Stomach smooth muscle (tissue), 2 donors: ENCODE results near the gene PLA2R1.
"Not testable (repeated sequence)": the region's sequence is repeated elsewhere in the genome, so short reads cannot be mapped to it uniquely, and the experiment has no call there.

Experiments
- H3K27ac ChIP-seq: one replicate; pipeline ENCODE4 v1.7.0; 2013; ENCODE audit warnings: mild to moderate bottlenecking, low read length, inconsistent platforms
- H3K27me3 ChIP-seq, 2 donors: one replicate each; pipeline ENCODE4 v1.7.0; 2013; ENCODE audit warnings: low read length in 2 of 2; ENCODE audit not compliant: insufficient read depth in 2 of 2, control insufficient read depth in 1 of 2
- H3K36me3 ChIP-seq, 2 donors: one replicate each; pipeline ENCODE4 v1.7.0; 2013; ENCODE audit warnings: low read length in 2 of 2; ENCODE audit not compliant: control insufficient read depth in 2 of 2, insufficient read depth in 2 of 2
- H3K4me1 ChIP-seq: one replicate; pipeline ENCODE4 v1.7.0; 2013; ENCODE audit warnings: low read length; ENCODE audit not compliant: control insufficient read depth, insufficient read depth
- H3K4me3 ChIP-seq, 2 donors: one replicate each; pipeline ENCODE4 v1.7.0; 2013; ENCODE audit warnings: low read length in 2 of 2
- H3K9ac ChIP-seq, 2 donors: one replicate each; pipeline ENCODE4 v1.7.0; 2013; ENCODE audit warnings: low read length in 2 of 2, mild to moderate bottlenecking in 1 of 2
- H3K9me3 ChIP-seq, 2 donors: one replicate each; pipeline ENCODE4 v1.7.0; 2013; ENCODE audit warnings: low read length in 2 of 2; ENCODE audit not compliant: control insufficient read depth in 2 of 2
- donor health status: healthy.
- donor health status: Pancreatic carcinoma.

Gene PLA2R1

GRCh38 chr2:159982842-159983785 lies 79.3 kb downstream of the PLA2R1 start:
- H3K27ac ChIP-seq: no peak overlapping the region
- no peak overlapping the region for H3K4me3 ChIP-seq
- H3K36me3 ChIP-seq: peaks cover 0 to 5% of the 10 kb centered on the region in 2 donors
- no peaks in the 10 kb centered on the region for H3K9me3 ChIP-seq
- no peaks in the 10 kb centered on the region for H3K4me1 ChIP-seq
- H3K27me3 ChIP-seq: no peaks in the 10 kb centered on the region
- no peak overlapping the region for H3K9ac ChIP-seq

GRCh38 chr2:159982270-159982669 lies 80.1 kb downstream of the PLA2R1 start:
- H3K4me1 ChIP-seq: no peaks in the 10 kb centered on the region
- no peaks in the 10 kb centered on the region for H3K9me3 ChIP-seq
- H3K4me3 ChIP-seq: no peak overlapping the region
- H3K36me3 ChIP-seq: peaks cover 0 to 5% of the 10 kb centered on the region in 2 donors
- H3K27ac ChIP-seq: no peak overlapping the region
- H3K9ac ChIP-seq: no peak overlapping the region
- H3K27me3 ChIP-seq: no peaks in the 10 kb centered on the region

GRCh38 chr2:159976527-159977160 lies 85.8 kb downstream of the PLA2R1 start:
- H3K9ac ChIP-seq: no peak overlapping the region
- no peaks in the 10 kb centered on the region for H3K9me3 ChIP-seq
- peaks cover 0 to 5% of the 10 kb centered on the region in 2 donors for H3K36me3 ChIP-seq
- no peaks in the 10 kb centered on the region for H3K27me3 ChIP-seq
- no peaks in the 10 kb centered on the region for H3K4me1 ChIP-seq
- no peak overlapping the region for H3K4me3 ChIP-seq
- H3K27ac ChIP-seq: no peak overlapping the region

- Histone ChIP-seq H3K27ac (no peak overlapping the region), H3K36me3 (no peaks in the 10 kb centered on the region), H3K9ac (no peak overlapping the region), H3K4me1 (no peaks in the 10 kb centered on the region), H3K4me3 (no peak overlapping the region), H3K9me3 (no peaks in the 10 kb centered on the region), H3K27me3 (no peaks in the 10 kb centered on the region)
Measured at GRCh38 chr2:159973325-159973724, 89.1 kb downstream of the PLA2R1 start.

GRCh38 chr2:159971365-159972152 lies 90.9 kb downstream of the PLA2R1 start:
- H3K36me3 ChIP-seq: no peaks in the 10 kb centered on the region
- no peaks in the 10 kb centered on the region for H3K27me3 ChIP-seq
- no peaks in the 10 kb centered on the region for H3K4me1 ChIP-seq
- H3K9me3 ChIP-seq: no peaks in the 10 kb centered on the region
- no peak overlapping the region for H3K9ac ChIP-seq
- H3K27ac ChIP-seq: no peak overlapping the region
- no peak overlapping the region for H3K4me3 ChIP-seq

GRCh38 chr2:159970548-159970947 lies 91.9 kb downstream of the PLA2R1 start:
- not testable (repeated sequence) for H3K36me3 ChIP-seq, H3K27ac ChIP-seq

GRCh38 chr2:159968279-159968900 lies 94.0 kb downstream of the PLA2R1 start:
- Histone ChIP-seq H3K27ac (no peak overlapping the region), H3K36me3 (peaks cover 0 to 2% of the 10 kb centered on the region in 2 donors), H3K9ac (no peak overlapping the region), H3K9me3 (no peaks in the 10 kb centered on the region), H3K4me3 (no peak overlapping the region), H3K27me3 (no peaks in the 10 kb centered on the region), H3K4me1 (no peaks in the 10 kb centered on the region)

More at GRCh38 chr2:159970548-159970947, 91.9 kb downstream of the PLA2R1 start:
- not testable (repeated sequence) for H3K9me3 ChIP-seq, H3K9ac ChIP-seq, H3K27me3 ChIP-seq, H3K4me1 ChIP-seq, H3K4me3 ChIP-seq

GRCh38 chr2:159963700-159964099 lies 98.7 kb downstream of the PLA2R1 start:
- no peak overlapping the region for H3K27ac ChIP-seq
- no peaks in the 10 kb centered on the region for H3K4me1 ChIP-seq

GRCh38 chr2:159962513-159962912 lies 99.9 kb downstream of the PLA2R1 start:
- H3K9me3 ChIP-seq, H3K9ac ChIP-seq, H3K27me3 ChIP-seq, H3K4me1 ChIP-seq, H3K27ac ChIP-seq, H3K4me3 ChIP-seq, H3K36me3 ChIP-seq: not testable (repeated sequence)

More at GRCh38 chr2:159963700-159964099, 98.7 kb downstream of the PLA2R1 start:
- Histone ChIP-seq H3K9ac (no peak overlapping the region), H3K9me3 (no peaks in the 10 kb centered on the region), H3K27me3 (no peaks in the 10 kb centered on the region), H3K4me3 (no peak overlapping the region), H3K36me3 (peaks cover 0 to 2% of the 10 kb centered on the region in 2 donors)

GRCh38 chr2:159961451-159961850 lies 101.0 kb downstream of the PLA2R1 start:
- peaks cover 0 to 2% of the 10 kb centered on the region in 2 donors for H3K36me3 ChIP-seq
- H3K9ac ChIP-seq: no peak overlapping the region
- no peaks in the 10 kb centered on the region for H3K9me3 ChIP-seq
- no peak overlapping the region for H3K27ac ChIP-seq
- no peaks in the 10 kb centered on the region for H3K4me1 ChIP-seq
- no peak overlapping the region for H3K4me3 ChIP-seq
- no peaks in the 10 kb centered on the region for H3K27me3 ChIP-seq
